HG03045 (cell line): ENCODE data around the gene CCDC12.

ENCODE experiments used
- ATAC-seq: cut with Tn5 transposase; IDR thresholded peaks from one replicate; pipeline ENCODE4 v1.9.1; 2021; ENCODE audit warnings: mild to moderate bottlenecking, moderate library complexity; ENCODE audit not compliant: unreplicated experiment

The CCDC12 gene

DNA sequence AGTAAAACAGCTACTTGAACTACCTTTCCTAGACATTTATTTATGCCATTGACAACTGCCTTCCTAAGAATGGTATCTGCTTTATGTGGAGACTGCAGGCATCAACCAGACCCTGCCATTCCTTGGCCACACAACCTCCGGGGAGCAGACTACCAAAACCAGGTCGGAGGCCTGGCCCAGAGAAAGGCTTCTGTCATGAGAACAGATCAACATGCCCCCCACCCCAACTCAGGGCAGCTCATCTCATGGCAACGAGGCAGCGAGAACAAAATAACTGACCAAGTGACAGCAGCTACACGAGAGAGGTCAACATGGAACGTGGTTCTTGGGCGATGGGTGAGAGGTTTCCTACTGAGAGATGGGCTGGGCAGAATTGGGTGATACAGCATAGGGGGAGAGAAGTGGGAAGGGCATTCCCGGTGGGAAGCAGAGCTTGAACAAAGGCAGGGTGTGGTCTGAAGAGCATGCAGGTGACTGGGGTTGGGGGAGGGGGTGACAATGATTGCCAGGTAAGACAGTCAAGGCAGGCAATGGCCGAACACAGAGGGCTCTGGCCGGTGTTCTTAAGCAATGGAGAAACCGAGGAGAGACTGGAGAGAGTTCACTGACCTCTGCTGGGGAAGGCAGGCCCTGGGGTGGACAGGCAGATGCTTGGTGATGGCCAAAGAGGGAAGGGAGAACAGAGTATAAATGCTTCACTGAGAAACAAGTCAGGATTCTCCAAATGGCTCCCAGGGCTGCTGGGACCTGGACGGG, 33.9 kb downstream of the CCDC12 start:
- ATAC-seq: no peak

DNA sequence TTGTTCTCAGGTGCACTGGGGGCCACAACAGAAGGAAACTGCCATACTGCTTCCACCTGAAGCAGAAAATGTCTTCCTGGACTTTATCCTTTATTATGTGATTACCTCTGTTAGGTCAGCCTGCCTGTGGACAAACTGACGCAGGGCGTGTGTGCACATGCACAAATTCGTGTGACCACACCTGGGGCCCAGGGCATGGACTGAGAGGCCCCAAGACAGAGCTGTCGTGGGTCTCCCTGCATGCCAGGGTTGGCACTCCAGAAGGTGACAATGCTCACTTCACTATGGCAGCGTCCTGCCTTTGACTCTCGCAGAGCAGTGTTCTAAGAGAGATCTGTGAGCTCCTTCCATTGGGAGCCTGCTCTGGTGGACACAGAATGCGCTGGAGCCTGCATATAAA, 34.5 kb downstream of the CCDC12 start:
- no peak for ATAC-seq

DNA sequence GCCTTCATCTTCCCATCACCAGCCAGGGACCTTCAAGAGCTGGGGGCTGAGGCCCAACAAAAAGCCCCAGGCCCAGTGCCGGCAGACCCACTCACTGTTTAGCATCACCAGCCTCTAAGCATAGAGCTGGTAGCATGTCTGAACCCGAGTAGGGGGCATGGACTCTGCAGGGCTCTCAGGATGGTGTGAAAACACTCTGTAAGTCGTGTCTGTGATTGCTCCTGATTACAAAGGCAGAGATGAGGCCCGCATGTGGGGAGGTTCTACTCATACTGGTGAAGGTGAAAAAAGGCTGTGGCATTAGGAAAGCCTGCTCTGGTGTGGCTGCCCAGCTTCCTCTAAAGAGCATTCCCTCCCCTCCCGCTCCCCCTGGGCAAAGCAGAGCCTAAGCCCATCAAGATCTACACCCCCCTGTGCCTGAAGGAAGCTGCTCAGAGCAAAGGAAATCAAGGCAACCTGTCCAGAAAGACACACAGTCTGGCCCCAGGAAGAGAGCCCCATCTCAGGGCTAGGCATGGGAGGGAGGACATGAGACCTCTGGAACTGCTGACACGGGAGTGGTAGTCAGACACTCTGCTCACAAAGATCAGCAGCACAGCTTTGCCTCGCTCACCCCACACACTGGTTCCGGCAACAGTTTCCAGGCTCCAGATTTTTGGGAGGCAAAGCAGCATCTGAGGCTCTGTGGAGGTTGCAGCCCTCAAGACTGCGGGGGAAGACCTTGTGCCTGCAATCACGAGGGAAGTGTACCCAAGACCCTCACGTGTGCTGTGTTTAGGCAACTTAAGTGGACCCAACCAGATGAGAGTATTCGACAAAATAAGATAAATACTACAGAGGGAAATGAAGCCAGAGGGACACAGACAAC, 36.7 kb downstream of the CCDC12 start:
- ATAC-seq: no peak

DNA sequence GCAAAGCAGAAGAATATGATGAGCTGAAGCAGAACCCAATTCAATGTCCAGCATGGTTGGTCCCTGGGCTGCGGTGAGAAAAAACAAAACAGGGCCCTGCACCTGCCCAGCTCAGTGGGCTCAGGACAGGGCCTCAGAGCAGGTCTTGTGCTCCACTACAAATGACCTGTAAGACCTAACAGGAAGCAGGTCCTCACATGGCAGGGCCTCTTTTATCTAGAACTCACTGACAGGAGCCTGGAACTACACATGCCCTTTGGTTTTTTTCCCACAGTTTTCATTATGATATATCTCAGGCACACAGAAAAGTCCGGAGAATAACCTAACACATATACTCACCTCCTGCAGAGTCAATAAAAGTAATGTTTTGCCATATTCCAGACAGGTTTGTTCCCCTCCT, 38.4 kb downstream of the CCDC12 start:
- ATAC-seq: no peak

DNA sequence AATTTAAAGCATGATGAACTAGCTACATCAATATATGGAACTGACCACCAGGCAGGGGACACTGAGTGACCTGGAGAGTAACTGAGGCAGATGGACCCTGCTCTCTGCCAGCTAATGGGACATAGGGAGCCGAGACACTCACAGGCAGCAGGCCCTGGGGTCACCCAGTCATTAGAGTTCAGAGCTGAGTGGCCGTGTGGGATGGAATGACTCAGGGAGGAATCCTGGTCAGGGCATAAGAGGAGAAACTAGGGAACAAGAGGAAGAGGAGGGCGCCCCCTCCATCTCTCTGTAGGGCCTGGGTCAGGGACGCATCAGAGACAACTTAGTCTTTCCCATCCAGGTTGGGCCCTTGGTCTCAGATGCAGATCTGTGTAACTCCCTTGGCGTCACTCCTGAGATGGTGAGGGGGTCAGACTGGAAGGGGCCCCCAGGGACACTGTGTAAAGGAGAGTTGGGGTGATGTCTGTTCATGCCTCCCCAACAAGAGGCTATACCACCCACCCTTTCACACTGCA, 39.8 kb downstream of the CCDC12 start:
- no peak for ATAC-seq

DNA sequence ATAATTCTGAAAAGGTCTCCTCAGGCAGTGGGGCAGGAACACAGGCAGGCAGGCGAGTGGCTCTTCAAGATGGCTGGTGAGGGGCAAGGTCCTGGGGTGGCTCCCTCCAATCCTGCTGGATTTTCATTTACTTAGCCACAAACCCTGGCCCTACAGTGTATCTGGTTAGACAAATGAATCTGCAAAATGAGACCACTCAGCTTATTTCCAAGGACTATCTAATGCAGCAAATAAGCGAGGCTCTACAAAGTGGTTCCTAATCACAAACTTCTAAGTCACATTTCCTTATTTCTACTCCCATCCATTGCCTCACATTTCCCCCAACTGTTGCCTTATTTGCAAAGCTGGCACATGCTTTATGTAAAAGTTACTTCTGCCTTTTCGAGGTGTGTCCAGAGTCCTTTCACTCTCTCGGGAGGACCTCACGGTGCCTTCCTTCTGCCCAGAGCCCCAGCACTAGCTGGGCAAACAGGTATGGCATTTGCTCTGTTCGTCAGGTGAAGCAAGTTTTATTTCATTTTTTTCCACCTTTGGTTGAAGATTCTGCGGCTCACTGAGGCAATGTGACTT, 40.5 kb downstream of the CCDC12 start:
- no peak for ATAC-seq

DNA sequence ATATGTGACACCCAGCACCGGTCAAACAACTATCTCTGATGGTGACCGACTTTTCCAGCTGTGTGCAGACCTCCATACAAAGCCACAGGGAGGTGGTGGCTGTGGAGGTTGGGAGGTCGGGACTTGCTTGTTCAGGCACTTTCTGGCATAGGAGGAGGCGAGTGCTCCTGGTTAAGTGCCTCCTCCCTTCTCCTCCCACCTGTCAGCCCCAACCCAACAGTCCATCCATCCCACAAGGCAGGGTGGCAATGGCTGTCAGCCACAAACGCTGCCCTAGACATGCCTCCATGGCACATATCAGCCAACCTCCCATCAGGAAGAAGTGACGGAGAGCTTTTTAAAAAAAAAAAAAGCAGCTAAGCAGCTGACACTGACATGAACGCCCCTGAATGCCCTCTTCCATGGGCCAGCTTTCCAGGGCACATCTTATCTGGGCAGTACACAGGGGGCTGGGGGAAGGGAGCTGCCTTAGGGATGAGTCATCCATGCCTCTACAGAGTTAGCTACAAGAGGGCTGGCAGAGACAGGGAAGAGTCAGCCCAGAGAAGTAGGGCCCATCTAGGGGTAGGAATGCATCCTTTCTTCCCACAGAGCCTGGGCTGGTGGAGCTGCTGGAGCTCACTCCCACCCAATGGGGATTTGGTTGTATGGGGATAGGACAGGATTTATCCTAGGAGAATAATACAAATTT, 41.2 kb downstream of the CCDC12 start:
- ATAC-seq: no peak

DNA sequence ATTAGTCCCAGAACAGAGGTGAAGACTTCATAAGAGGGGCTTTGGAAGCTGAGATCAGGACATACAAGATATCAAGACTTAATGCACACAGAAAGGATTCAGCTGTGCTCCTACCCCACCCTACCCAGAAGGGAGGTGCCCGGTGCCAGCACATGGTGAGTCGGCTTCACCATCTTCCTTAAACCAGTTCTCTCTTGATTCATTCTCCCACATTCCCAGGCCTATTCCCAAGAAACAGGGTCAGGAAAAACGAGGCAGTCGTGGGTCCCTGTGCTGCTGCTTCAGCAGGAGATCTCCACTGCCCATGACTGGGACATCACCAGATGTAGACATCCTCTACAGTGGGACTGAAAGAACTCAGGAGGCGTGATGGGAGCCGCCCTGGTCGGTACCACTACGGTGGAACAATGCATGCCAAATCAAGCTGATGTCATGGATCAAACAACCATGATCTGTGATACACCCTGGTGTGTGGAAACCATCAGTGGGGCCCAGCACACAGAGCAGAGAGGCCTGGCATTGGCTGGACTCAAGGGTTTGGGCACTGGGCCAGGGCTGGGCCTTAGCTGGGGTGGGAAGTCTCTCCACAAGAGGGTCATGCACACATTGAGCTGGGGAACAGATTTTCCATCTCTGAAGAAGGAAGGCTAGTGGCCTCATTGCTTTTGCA, 41.9 kb downstream of the CCDC12 start:
- no peak for ATAC-seq

DNA sequence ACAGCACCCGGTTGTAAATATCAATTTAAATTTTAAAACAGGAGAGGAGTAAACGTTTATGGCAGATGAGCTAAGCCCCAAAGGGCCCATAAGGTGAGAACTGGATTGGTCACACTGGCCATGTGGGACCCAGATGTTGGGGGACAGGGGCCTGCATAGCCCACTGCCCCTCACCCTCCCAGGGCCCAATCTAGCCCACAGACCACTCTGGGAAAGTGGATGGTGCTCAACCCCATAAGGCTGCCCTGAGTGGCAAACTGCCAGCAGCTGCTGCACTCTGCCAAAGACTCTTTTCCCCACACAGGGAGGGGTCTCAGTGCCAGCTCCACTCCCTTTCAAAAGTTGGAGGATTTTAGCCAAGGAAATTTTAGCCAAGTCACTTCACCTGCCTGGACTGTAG, 42.5 kb downstream of the CCDC12 start:
- ATAC-seq: no peak

DNA sequence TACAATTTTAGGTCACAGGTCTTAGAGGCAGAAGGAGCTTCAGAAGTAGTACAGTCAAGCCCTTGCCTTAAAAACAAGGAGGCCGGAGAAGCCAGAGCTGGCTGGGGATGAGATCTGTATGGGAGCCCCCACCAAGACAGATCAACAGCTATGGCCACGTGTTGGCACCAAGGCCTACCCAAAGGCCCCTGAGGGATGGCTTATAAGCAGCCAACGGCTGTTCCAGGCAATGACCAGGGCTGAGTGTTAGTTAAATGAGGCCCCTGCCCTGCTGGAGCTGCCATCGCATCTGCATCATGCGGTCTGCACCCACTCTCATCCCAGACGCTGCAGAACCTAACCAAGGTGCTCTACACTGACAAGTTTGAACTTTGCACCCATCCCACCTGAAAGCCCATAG, 43.3 kb downstream of the CCDC12 start:
- no peak for ATAC-seq

DNA sequence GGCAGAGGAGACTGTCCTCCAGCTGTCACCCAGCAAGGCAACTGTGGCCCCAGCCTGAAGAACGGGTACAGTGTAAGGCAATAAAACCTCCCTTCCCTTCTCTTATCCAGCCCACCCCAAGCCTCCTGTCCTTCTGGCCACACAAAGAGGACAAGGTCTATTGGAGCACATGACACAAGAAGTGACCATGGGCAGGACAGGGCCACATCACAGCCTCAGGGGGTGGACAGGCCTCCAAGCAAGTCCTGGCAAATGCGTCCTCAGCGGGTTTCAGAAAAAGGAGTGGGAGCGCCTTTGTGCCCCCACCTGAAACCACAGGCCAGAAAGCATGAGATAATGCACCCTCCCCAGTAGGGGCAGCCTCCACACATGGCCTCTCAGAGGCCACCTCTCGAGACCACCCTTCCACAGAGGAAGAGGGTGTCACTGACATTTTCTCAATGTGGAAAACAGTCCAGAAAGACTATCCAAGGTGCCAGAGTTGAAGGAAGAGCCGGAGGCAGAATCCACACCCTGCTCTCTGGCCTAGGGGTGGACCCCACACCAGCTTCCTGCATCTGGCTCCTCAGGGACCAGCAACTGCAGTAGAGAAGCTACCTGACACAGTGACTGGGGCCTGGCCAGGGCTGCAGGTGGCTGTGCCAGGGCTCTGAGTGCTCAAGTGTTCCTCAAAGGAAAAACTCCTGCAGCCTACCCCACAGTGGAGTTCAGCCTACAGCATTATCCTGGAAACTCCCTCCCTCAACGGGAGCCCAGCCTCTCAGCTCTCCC, 43.9 kb downstream of the CCDC12 start:
- ATAC-seq: no peak

DNA sequence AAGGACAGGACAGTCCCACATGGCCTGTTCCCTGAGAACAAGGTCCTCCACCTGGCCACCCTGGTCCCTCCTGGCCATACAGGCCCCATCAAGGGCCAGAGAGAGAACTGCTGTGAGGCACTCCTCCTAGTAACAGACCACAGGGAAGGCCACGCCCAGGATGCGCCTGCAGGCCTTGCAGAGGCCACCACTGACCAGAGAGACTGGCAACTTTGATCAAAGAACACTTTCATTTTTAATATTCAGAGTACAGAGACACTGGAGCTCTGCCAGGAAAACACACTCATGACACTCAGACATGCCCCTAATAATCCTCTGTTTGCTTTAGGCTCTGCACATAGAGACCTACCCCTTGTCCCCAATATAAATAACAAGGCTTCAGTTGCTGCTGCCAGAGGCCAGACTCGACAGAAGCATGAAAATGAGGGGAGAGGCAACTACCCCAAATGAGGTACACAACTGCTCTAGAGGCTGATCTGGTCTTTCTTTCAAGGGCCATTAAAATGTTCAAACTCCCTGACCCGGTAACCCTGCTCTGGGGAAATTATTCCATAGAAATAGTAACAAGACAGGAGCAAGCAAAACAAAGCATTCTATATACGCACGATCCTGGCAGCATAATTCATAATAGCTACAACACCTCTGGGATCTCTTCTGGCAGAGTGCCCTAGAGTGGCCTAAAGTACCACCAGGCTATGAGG, 44.8 kb downstream of the CCDC12 start:
- ATAC-seq: no peak

DNA sequence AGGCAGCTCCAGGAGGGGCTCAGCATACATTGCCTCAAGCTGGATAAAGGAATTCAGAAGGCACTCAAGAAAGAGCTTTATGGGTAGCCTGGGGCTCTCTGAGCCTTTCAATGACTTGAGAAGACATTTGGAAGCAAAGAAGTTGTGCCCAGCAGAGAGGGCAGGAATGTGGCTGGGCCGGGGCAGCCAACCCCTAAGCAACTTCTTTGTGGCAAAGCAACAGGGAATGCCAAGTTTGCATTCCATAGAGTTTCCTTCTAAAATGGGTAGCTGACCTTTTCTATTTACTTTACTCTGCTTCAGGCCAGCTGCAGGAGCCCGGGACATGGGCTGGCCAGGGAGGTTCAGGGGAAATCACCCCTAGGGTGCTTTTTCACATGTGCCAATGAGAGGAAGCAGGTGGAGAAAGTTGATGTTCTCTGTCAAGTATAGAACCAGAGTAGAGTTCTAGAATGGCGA, 45.6 kb downstream of the CCDC12 start:
- no peak for ATAC-seq

DNA sequence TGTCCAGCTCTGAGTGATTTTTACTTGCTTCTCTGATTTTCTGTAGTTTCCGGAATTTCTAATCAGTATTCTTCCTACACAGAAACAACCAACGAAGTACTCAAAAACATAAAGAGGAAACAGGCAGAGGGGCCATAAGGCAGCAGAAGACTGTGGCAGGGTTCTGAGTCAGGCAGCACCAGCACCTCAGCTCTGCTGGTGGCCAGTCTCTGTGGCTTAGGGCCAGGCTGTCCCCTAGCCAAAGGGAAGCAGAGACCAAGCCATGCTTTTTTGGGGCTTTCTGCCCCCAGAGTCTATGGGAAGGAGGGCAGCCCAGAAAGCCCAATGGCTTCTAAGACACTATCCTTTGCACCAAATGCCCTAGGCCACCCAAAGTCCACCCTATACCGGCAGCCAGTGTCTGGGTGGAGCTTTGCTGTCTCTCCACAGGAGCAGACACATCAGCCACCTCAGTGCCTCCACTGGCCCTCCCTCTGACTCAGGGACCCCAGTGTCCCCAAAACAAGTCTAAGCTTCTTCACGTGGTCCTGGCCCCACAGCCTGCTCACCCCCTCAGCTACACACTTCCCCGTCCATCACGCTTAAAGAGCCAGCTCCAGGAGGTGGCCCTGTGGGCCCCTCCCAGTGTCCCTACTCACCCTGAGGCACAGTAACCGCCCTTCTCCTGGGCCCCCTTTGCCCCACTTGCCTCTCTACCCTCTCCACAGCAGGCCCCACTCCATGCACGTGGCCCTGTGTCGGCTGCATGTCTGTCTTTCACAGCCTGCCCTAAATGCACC, 46.2 kb downstream of the CCDC12 start:
- no peak for ATAC-seq

DNA sequence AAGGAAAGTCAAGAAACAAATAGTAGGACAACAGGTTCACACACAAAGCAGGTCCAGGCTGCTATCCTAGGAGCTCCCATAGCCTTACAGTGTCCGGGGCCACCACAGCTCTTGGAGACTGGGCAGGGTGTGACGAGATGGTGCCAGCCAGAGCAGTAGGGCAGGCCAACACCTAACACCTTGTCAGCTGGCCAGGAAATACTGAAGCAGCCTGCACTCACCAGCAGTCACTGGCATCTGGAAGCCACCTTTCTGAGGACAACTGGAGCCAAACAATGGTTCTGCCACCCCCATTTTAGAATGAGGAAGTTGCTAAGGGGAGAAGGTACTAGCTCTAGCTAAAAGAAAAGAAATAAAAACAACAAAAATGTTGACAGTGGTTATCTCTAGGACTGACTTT, 47.2 kb downstream of the CCDC12 start:
- ATAC-seq: no peak

DNA sequence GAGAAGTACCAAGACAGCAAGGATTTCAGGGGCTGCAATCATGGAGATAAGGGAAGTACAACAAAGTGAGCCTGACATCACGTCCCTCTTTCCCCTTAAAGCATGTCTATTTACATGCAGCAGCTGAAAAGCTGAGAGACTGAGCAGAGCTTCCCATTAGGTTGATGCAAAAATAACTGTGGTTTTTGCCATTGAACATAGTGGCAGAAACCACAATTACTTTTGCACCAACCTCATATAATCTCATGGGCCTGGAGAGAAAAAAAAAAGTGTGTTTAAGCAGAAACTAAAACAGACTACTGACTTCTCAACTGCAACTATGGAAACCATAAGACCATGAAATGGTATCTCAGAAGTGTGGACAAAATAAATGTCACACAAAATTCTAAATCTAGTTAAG, 48.3 kb downstream of the CCDC12 start:
- ATAC-seq: no peak

DNA sequence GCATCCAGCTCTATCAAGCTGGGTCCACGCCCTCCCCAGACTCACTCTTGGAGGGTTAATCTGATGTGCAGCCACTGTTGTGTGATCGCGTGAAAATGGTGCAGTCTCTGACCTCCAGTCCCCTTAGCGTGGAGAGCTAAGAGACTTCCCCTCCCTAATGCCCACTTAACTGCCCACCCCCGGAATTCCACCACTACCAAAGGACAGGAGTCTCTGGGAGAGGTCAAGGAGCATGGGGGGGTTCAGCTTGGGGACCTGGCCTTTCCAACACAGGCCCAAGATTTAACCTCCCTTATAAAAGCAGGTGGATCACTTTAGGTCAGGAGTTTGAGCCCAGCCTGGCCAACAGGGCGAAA, 48.8 kb downstream of the CCDC12 start:
- no peak for ATAC-seq
